GM18867 (cell line): ENCODE measurements around the gene CAAP1.
A peak's percentile ranks its signal among the peaks of the same experiment; 100 is the strongest.
"Not testable (repeated sequence)": the region's sequence is repeated elsewhere in the genome, so short reads cannot be mapped to it uniquely, and the experiment has no call there.

Experiments used
- ATAC-seq: cut with Tn5 transposase; IDR thresholded peaks from one replicate; pipeline ENCODE4 v1.9.1; 2021; ENCODE audit warnings: mild to moderate bottlenecking, moderate library complexity; ENCODE audit not compliant: unreplicated experiment

The CAAP1 gene

DNA sequence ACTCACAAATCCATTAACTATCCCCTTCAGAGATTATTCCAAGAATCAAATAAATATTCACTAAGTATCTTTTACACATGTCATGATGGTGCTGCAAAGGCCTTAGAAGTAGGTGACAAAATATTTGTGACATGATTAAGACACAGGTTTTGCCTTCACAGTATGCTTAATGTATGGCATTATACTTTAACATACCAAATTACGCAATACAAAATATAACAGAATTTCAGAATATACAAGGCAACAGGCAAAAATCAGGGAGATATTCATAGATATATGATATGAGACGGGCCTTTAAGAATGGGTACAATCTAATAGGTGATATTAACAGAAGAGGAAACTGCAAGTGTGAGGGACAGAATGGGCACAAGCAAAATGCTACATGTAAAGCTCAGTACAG, 41.6 kb downstream of the CAAP1 start:
- no peak for ATAC-seq

DNA sequence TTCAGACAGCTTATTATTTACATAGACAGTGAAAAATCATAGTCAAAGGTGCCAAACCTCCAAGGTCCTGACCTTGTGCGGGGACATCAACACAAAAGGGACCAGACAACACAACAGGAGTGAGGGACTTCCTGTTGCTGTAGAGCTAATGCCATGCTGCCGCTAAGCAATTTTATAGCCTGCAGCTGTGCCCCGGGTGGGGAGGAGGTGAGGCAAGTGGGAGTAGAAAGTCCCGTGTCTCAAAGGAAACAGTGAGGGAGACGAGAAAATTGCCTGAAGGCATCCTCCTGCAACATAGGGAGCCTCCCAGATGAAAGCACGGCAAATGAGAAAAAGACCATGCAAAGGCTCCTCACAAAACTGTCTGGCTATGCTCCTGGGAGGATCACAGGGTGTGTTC, 58.8 kb downstream of the CAAP1 start:
- no peak for ATAC-seq

DNA sequence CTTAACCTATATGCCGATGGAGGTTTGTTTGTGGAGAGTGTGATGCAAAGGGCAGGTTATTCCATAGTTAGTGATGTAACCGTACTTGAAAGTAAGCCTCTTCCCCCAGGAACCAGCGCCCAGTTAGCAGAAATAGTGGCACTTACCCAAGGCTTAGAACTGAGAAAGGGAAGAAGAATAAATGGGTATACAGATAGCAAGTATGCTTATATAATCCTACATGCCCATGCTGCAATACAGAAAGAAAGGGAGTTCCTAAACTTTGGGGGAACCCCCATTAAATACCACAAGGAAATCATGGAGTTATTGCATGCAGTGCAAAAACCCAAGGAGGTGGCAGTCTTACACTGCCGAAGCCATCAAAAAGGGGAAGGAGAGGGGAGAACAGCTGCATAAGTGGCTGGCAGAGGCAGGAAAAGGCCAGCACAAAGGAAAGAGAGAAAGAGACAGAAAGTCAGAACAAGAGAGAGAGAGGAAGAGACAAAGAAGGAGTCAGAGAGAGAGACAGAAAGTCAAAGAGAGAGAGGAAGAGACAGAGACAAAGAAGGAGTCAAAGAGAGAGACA, 64.1 kb downstream of the CAAP1 start:
- not testable (repeated sequence) for ATAC-seq

DNA sequence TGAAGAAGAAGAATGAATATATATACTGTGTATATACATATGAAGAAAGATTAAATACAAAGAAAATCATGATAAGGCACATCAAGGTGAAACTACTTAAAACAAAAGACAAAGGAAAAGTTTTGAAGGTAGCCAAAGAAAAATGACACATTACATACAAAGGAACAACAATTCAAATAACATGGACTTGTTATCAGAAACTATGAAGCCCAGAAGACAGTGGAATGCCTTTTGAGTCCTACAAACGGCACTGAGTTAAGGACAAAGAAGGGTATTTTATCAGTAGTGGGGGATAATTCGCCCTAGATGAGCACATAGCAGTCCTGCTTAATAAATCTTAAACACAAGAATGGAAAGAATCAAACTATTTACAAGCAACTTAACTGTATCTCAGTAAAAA, 77.8 kb downstream of the CAAP1 start:
- ATAC-seq = no peak

DNA sequence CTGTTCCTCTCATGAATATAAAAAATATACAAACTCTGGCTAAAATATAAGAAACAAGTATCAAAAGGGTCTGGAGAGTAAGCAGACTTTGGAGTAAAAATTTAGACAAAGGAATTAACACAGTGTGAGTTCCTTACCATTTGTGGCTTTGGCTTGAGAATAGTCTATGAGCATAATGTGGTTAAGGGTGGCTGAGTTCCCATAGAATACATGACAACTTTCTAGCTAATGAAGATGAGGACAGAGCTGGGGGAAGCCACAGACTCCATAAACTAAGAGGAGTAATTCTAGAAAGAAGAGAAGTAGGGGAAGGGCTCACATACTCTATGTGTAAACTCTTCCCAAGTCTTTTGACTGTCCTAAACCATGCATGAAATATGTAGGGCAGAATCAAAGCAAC, 79.4 kb downstream of the CAAP1 start:
- no peak for ATAC-seq

- ATAC-seq = no peak
Observed at GRCh38 chr9:26812217-26812616, 80.4 kb downstream of the CAAP1 start.

GRCh38 chr9:26811106-26811505, 81.5 kb downstream of the CAAP1 start:
- no peak for ATAC-seq

DNA sequence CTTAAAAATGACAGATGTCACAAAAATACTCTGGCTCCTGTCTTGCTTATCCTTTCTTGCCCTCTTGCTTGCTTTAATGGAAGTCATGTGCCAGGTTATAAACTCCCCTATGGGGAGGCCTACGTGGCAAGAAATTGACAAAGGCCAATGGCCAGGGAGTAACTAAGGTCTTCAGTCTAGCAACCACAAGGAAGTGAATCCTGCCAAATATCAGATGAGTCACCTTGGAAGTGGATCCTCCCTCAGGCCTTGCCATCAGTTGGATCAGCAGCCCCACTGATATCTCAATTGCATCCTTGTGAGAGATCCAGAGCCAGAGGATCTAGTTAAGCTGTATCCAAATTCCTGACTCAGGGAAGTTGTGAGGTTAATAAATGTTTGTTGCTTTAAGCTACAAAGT, 82.8 kb downstream of the CAAP1 start:
- no peak for ATAC-seq

DNA sequence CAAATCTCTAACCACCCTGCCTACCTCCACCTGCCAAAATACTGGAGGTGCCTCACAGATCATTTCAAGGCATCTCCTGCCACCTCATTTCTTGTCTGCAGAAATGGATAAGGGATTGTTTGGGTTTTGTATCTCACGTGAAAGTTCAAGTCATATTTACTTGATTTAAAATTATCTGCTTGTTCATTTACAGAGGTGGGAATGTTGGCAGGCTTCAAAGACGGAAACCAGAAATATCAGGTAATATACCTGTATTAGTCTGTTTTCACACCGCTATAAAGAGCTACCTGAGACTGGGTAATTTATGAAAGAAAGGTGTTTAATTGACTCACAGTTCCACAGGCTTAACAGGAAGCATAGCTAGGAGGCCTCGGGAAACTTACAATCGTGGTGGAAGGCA, 85.4 kb downstream of the CAAP1 start:
- no peak for ATAC-seq

DNA sequence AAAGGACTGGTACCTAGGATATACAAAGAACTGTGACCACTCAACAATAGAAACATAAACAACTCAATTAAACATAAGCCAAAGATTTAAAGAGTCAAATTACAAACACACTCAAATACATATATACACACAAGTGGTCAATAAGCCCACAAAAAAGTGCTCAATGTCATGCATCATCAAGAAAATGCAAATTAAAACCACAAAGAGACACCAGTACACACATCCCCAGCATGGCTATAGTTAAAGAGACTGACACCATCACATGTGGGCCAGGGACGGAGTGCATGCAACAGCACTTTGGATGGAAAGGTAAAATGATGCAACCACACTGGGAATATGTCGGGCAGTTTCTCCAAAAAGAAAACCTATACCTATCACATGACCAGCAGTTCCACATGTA, 89.7 kb downstream of the CAAP1 start:
- ATAC-seq = peak; percentile 63

- ATAC-seq = no peak
Observed at GRCh38 chr9:26801772-26802171, 90.8 kb downstream of the CAAP1 start.

DNA sequence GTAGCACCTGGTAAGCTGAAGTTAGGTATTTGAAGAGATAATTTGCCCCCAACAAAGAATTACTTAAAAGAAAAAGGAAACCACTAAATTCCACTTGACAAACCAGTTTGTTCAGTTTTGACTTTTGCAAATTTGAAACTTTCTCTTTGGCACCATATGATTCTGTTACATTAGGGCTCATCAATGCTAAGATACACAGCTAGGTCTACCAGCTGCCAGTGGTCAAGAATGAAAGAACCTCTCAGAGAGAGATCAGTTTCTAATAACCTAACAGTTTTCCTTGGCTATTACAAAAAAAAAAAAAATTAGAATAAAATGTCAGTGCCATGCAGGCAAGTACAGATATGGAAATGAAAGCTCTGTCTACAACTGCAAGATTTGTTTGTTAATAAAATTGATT, 92.3 kb downstream of the CAAP1 start:
- ATAC-seq = peak; percentile 45

GRCh38 chr9:26791274-26791673, 101.3 kb downstream of the CAAP1 start:
- no peak for ATAC-seq
